Stomach smooth muscle (tissue), 2 donors: ENCODE results near the gene ENOX2.

Source experiments
- H3K27ac ChIP-seq: one replicate; pipeline ENCODE4 v1.7.0; 2013; ENCODE audit warnings: mild to moderate bottlenecking, low read length, inconsistent platforms
- H3K27me3 ChIP-seq, 2 donors: one replicate each; pipeline ENCODE4 v1.7.0; 2013; ENCODE audit warnings: low read length in 2 of 2; ENCODE audit not compliant: insufficient read depth in 2 of 2, control insufficient read depth in 1 of 2
- H3K36me3 ChIP-seq, 2 donors: one replicate each; pipeline ENCODE4 v1.7.0; 2013; ENCODE audit warnings: low read length in 2 of 2; ENCODE audit not compliant: control insufficient read depth in 2 of 2, insufficient read depth in 2 of 2
- H3K4me1 ChIP-seq: one replicate; pipeline ENCODE4 v1.7.0; 2013; ENCODE audit warnings: low read length; ENCODE audit not compliant: control insufficient read depth, insufficient read depth
- H3K4me3 ChIP-seq, 2 donors: one replicate each; pipeline ENCODE4 v1.7.0; 2013; ENCODE audit warnings: low read length in 2 of 2
- H3K9ac ChIP-seq, 2 donors: one replicate each; pipeline ENCODE4 v1.7.0; 2013; ENCODE audit warnings: low read length in 2 of 2, mild to moderate bottlenecking in 1 of 2
- H3K9me3 ChIP-seq, 2 donors: one replicate each; pipeline ENCODE4 v1.7.0; 2013; ENCODE audit warnings: low read length in 2 of 2; ENCODE audit not compliant: control insufficient read depth in 2 of 2
- donor health status: healthy.
- donor health status: Pancreatic carcinoma.

Gene ENOX2

GRCh38 chrX:130884627-130885026 is 18.4 kb downstream of the ENOX2 start:
- Histone ChIP-seq H3K27me3 (no peaks in the 10 kb centered on the region), H3K9ac (no peak overlapping the region), H3K4me3 (no peak overlapping the region), H3K36me3 (no peaks in the 10 kb centered on the region), H3K27ac (no peak overlapping the region), H3K9me3 (no peaks in the 10 kb centered on the region), H3K4me1 (no peaks in the 10 kb centered on the region)

DNA sequence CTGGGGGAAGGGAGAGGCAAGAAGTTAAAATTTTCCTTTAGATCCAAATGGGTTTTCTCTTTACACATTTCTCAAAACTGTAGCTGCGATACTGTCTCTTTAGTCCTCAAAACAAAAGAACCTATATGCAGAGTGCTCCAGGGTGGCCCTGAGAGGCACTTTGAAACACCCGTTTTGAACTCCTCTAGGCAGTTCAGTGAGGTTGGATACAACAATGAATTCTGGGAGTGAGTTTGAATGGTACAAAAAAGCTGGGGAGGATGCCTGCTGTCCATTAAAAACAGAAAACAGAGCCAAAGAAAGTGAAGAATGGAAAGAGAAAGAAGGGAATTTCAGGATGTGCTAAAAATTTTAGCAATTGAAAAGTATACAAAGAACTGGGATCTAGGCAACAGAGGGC is 23.1 kb downstream of the ENOX2 start:
- H3K4me1 ChIP-seq: no peaks in the 10 kb centered on the region
- H3K9ac ChIP-seq: no peak overlapping the region
- H3K9me3 ChIP-seq: no peaks in the 10 kb centered on the region
- no peaks in the 10 kb centered on the region for H3K27me3 ChIP-seq
- no peak overlapping the region for H3K4me3 ChIP-seq
- H3K36me3 ChIP-seq: no peaks in the 10 kb centered on the region
- no peak overlapping the region for H3K27ac ChIP-seq

GRCh38 chrX:130878350-130879341 is 24.4 kb downstream of the ENOX2 start:
- no peak overlapping the region for H3K27ac ChIP-seq

GRCh38 chrX:130877892-130878341 is 25.1 kb downstream of the ENOX2 start:
- Histone ChIP-seq H3K4me1 (no peaks in the 10 kb centered on the region), H3K36me3 (no peaks in the 10 kb centered on the region), H3K9ac (no peak overlapping the region), H3K4me3 (no peak overlapping the region), H3K9me3 (no peaks in the 10 kb centered on the region), H3K27ac (no peak overlapping the region), H3K27me3 (peaks cover 0 to 2% of the 10 kb centered on the region in 2 donors)

More at GRCh38 chrX:130878350-130879341, 24.4 kb downstream of the ENOX2 start:
- Histone ChIP-seq H3K9me3 (no peaks in the 10 kb centered on the region), H3K36me3 (no peaks in the 10 kb centered on the region), H3K27me3 (peaks cover 0 to 2% of the 10 kb centered on the region in 2 donors), H3K9ac (no peak overlapping the region), H3K4me3 (no peak overlapping the region), H3K4me1 (no peaks in the 10 kb centered on the region)

DNA sequence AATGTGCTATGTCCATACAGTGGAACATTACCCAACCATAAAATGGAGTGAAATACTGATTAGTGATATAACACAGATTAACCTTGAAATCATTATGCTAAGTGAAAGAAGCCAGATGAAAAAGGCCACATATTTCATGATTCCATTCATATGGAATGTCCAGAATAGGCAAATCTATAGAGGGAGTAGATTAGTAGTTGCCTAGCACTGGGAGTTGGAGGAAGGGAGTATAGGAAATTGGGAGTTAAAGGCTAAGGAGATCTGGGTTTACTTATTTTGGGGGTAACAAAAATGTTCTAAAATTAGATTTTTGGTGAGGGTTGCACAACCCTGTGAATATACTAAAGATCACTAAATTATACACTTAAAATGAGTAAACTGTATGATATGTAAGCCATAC is 26.8 kb downstream of the ENOX2 start:
- Histone ChIP-seq H3K4me1 (no peaks in the 10 kb centered on the region), H3K9me3 (no peaks in the 10 kb centered on the region), H3K9ac (no peak overlapping the region), H3K36me3 (no peaks in the 10 kb centered on the region), H3K27me3 (peaks cover 0 to 2% of the 10 kb centered on the region in 2 donors), H3K4me3 (no peak overlapping the region), H3K27ac (no peak overlapping the region)

DNA sequence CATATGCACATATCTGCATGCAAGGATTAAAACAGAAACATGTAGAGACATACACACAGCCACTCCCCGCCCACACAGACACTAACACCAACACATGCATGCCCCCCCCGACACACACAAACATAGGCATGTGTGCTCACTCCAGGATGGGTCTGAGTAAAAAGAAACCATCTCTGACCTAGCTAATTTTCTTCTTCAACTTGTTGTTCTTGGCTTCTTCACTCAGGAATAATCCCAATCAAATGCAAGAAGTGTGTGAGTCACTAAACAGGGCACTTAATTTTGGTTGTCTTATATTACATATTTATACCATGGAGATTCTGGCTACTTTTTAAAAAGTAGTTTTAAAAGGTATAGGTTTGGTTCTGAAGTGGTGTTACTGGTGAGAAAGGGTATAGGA is 28.3 kb downstream of the ENOX2 start:
- Histone ChIP-seq H3K4me1 (no peaks in the 10 kb centered on the region), H3K9me3 (no peaks in the 10 kb centered on the region), H3K9ac (no peak overlapping the region), H3K27ac (no peak overlapping the region), H3K4me3 (no peak overlapping the region), H3K36me3 (no peaks in the 10 kb centered on the region), H3K27me3 (peaks cover 0 to 2% of the 10 kb centered on the region in 2 donors)

DNA sequence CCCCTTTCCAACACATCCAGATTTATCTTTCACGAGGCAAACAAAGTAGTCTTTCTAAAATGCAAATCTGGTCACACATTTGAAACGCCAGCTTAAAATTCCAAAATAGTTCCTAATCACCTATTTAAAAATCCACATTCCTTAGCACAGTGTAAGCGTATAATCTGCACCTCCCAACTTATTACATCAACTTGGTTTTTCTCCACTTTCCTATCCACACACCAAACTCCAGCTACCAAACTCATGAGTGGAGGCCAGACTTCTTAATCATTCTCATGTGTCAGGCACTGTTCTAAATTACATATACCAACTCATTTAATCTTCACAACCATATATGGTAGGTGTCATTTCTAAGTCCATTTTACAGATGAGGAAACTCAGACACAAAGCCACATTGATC is 33.8 kb downstream of the ENOX2 start:
- H3K4me1 ChIP-seq: no peaks in the 10 kb centered on the region
- H3K36me3 ChIP-seq: no peaks in the 10 kb centered on the region
- H3K27me3 ChIP-seq: peaks cover 0 to 2% of the 10 kb centered on the region in 2 donors
- H3K9me3 ChIP-seq: no peaks in the 10 kb centered on the region
- H3K4me3 ChIP-seq: no peak overlapping the region
- no peak overlapping the region for H3K9ac ChIP-seq
- no peak overlapping the region for H3K27ac ChIP-seq

GRCh38 chrX:130861462-130861861 is 41.5 kb downstream of the ENOX2 start:
- no peaks in the 10 kb centered on the region for H3K9me3 ChIP-seq

GRCh38 chrX:130857207-130857606 is 45.8 kb downstream of the ENOX2 start:
- Histone ChIP-seq H3K9me3 (no peaks in the 10 kb centered on the region), H3K27ac (no peak overlapping the region), H3K27me3 (no peaks in the 10 kb centered on the region), H3K36me3 (no peaks in the 10 kb centered on the region), H3K4me1 (no peaks in the 10 kb centered on the region), H3K4me3 (no peak overlapping the region), H3K9ac (no peak overlapping the region)

More at GRCh38 chrX:130861462-130861861, 41.5 kb downstream of the ENOX2 start:
- no peaks in the 10 kb centered on the region for H3K27me3 ChIP-seq
- no peaks in the 10 kb centered on the region for H3K36me3 ChIP-seq
- H3K4me3 ChIP-seq: no peak overlapping the region
- no peak overlapping the region for H3K9ac ChIP-seq
- H3K4me1 ChIP-seq: no peaks in the 10 kb centered on the region
- no peak overlapping the region for H3K27ac ChIP-seq

DNA sequence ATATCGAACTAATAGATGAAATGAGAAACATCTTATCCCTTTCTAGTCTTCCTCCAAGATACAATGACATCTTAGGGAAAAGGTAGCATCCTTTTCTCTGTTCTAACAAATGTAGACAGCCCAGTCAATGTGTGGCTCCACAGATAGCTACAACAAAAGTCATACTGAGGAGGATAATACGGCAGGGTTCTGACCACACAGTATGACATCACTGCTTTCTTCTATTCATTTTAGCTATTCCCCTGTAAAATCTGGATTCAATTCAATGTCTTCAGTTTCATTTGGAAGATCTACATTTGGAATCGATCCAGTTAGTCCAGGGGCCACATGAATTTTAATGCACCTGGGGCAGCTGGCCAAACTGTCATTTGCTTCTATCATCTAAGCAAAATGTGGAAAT is 51.4 kb downstream of the ENOX2 start:
- Histone ChIP-seq H3K36me3 (no peaks in the 10 kb centered on the region), H3K4me3 (no peak overlapping the region), H3K27me3 (no peaks in the 10 kb centered on the region), H3K9ac (no peak overlapping the region), H3K9me3 (no peaks in the 10 kb centered on the region), H3K27ac (no peak overlapping the region), H3K4me1 (no peaks in the 10 kb centered on the region)

DNA sequence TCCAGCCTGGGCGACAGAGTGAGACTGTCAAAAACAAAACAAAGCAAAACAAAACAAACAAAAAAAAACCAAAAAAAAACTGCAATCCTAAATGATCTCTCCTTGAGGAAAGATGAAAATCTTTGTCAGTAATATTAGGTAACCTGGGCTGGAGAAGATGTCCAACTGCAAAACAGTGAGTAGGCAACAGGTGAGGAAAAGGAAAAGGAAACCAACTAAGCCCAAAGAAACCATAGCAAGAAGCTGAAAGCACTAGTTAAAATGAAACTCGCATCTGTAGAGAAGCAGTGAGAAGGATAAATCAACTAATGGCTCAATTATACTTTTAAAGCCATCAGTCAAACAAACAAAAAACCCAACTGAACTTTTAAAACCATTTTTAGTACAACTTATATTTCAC is 54.2 kb downstream of the ENOX2 start:
- Histone ChIP-seq H3K27me3 (peaks cover 0 to 2% of the 10 kb centered on the region in 2 donors), H3K36me3 (no peaks in the 10 kb centered on the region), H3K9ac (no peak overlapping the region), H3K27ac (no peak overlapping the region), H3K4me1 (no peaks in the 10 kb centered on the region), H3K9me3 (no peaks in the 10 kb centered on the region), H3K4me3 (no peak overlapping the region)
